Glomerular visceral epithelial cell (primary cell): Measurements from ENCODE around the gene ACKR2.
A peak's percentile ranks its signal among the peaks of the same experiment; 100 is the strongest.

Experiments used
- DNase-seq: peaks from one replicate; pipeline ENCODE4 v3.0.0-alpha.2; 2016; ENCODE audit errors: extremely low spot score

Gene ACKR2, protein sequence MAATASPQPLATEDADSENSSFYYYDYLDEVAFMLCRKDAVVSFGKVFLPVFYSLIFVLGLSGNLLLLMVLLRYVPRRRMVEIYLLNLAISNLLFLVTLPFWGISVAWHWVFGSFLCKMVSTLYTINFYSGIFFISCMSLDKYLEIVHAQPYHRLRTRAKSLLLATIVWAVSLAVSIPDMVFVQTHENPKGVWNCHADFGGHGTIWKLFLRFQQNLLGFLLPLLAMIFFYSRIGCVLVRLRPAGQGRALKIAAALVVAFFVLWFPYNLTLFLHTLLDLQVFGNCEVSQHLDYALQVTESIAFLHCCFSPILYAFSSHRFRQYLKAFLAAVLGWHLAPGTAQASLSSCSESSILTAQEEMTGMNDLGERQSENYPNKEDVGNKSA

DNA sequence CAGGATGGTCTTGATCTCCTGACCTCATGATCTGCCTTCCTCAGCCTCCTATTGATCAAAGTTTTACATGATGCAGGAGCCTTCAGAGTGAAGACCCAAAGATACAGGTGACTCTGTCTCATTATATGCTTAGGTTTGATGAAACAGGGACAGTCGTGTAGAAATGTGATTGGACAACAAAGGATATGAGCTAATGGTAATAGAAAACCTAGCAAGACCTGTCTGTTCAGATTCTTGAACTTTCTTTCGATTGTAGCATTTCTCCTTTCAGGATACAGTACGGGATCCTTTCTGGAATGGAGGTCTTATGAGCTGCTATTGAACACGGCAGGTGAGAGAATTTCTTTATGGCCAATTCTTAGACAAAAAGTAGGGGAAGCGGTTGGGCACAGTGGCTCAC lies at the start of gene ACKR2:
TSS of gene ACKR2 (plus strand) at position 244 of the 400 bp plus-strand sequence. CDS start 55,058 bp downstream, outside the sequence.
- no peak for DNase-seq

DNA sequence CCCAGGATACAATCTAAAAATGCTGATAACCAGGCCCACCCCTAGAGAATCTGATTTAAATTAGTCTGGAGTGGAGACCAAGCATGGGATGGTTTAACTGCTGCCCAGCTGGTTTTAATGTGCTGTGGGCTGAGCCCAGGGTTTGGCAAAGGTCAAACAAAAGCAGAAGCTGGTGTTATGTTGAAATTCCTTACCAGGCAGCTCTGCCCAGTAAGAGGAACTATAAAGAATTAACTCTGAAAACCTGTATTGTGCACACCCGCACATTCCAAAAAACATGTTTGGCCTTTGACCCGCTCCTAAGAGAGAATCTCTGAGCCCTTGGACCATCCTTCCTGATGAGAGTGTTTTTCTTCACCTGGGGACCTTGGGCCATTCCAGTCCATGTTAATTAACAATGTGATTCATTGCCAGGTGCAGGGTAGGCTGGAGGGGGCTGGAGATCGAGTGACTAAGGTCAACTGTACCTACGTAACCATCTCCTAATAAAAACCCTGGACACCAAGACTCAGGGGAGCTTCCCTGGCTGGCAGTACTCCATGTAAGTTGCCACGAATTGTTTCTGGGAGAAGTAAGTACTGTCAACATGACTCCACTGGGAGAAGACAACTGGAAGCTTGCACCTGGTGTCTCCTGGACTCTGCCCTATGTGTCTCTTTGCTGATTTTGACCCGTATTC lies 47.1 kb upstream of the ACKR2 start:
- DNase-seq, result no peak

DNA sequence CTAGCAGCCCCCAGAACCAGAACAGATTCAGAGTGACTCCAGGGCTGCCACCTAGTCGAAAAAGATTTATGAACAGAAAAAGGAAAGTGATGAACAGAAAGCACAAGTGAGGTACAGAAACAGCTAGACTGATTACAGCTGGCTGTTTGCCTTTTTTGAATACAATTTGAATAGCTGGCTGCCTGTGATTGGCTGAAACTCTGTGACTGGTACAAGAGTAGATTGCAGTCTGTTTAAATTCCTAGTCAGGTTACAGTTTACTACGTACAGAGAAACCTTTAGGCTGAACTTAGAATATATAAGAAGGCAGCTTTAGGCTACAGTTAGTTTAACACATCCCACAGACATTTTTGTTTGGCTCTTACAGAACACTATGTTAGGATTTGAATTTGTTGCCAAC lies 46.2 kb upstream of the ACKR2 start:
- no peak for DNase-seq

DNA sequence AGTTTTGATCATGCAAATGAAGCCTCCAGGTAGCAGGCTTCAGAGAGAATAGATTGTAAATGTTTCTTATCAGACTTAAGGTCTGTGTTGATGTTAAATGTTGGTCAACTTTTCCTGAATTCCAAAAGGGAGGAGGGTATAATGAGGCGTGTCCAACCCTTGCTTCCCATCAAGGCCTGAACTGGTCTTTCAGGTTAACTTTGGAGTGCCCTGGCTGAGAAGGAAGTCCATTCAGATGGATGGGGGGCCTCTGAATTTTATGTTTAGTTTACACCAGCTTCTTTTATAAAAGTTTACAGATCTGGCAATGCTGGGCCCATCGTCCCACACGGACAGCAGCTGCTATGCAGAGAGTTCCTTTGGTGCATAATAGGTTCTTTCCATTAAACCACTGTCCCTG lies 45.1 kb upstream of the ACKR2 start:
- DNase-seq, result no peak

DNA sequence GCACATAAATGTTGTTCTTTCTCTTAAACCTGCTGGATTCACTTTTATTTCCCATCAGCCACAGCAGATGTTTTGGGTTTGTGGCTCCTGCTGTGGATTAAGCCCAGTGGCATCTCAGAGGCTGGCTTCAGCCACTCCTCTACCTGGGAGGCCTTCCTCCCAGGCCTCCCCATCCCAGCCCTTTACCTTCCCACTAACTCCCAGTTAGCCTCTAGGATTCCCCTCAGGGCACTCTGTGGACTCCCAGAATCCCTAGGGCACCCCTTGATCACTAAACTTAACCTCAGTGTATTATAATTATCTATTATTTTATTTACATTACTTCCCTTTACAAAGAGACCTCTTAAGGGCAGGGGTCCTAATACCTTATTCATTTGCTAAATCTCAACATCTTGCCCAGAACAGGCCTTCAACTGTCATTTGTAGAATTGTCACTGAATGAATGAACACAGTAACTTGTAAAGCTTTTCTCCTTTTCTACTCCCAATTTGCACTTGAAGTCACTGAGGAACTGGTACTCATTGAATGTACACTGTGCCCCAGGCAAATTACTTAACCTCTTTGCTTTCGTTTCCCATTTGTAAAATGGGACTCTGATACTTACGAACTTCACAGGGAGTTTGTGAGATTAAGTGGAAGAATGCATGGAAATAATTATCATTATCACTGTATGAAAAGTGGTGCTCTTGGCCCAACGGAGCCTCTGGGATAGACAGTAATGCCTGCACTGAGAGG lies 44.5 kb upstream of the ACKR2 start:
- DNase-seq, result no peak

DNA sequence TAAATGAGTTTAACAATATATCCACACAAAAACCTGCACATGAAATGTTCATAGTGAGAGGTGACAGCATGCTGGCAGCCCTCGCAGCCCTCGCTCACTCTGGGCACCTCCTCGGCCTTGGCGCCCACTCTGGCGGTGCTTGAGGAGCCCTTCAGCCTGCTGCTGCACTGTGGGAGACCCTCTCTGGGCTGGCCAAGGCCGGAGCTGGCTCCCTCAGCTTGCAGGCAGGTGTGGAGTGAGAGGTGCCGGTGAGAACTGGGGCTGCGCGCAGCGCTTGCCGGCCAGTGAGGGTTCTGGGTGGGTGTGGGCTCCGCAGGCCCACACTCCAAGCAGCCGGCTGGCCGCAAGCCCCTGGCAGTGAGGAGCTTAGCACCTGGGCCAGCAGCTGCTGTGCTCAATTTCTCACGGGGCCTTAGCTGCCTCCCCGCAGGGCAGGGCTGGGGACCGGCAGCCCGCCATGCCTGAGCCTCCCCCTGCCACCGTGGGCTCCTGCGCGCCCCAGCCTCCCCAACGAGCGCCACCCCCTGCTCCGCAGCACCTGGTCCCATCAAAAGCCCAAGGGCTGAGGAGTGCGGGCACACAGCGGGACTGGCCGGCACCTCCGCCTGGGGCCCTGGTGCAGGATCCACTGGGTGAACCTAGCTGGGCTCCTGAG lies 39.6 kb upstream of the ACKR2 start:
- no peak for DNase-seq

DNA sequence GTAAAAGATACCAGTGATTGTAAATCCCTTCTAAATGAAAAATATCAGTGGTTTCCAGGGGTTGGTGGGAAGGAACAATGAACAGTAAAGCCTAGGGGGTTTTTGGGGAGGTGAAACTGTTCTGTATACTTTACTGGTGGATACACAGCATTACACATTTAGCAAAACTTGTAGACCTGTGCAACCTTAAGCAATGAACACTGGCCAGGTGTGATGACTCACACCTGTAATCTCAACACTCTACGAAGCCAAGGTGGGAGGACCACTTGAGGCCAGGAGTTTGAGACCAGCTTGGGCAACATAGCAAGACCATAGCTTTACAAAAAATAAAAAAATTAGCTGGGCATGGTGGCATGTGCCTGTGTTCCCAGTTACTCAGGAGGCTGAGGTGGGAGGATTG lies 38.0 kb upstream of the ACKR2 start:
- DNase-seq, result no peak

DNA sequence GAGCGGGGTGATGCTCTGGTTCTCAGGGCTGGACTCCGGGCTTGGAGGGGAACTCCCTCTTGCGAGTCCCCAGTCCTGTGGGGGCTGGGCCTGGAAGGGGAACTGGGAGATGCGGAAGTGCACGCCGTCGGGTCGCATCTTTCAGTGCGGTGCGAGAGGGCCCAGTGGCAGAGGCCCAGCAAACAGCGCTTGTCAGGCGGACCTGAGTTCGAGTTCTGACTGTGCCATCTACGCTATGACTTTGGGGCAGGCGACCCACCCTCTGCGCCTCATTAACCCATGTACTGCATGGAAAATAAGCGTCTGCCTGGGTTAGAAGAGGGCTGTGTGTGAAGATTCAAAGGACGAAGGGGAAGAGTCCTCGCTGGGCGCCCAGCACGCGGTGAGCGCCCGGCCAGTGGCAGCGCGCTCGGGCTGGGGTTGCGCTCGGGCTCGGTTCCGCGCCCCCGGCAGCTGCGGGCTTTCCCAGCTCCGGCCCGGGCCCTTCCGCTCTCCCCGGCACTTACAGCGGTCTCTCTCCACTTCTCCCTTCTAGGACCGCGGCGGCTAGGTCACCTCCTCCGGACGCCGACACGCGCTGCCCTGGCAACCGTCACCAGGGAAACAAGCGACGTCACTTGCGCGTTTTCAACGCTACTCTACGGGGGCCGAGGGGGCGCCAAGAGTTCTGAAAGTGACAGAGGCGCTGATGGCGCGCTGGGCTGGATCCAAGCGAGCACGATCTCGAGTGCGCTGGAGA lies 36.4 kb upstream of the ACKR2 start, which contains the start of gene CCDC13:
TSS of gene CCDC13 (minus strand) at position 584 of the 739 bp plus-strand sequence. CDS start 14,908 bp downstream, outside the sequence.
- peak; percentile 78 for DNase-seq

DNA sequence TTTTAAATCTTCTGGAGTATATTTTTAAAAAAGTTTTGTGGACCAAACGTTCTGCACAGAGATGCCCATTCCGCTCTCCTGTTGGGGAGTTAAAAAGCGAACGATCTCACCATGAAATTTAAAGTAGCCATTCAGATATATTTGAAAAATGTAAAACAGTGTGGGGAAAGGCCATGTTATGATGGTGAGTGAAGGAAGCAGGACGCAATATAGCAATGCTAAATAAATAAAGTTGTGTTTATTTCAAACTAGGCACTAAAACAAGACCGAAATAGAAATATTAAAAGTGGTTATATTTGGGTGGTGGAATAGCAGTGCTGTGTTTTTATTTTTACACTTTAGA lies 35.9 kb upstream of the ACKR2 start:
- no peak for DNase-seq

DNA sequence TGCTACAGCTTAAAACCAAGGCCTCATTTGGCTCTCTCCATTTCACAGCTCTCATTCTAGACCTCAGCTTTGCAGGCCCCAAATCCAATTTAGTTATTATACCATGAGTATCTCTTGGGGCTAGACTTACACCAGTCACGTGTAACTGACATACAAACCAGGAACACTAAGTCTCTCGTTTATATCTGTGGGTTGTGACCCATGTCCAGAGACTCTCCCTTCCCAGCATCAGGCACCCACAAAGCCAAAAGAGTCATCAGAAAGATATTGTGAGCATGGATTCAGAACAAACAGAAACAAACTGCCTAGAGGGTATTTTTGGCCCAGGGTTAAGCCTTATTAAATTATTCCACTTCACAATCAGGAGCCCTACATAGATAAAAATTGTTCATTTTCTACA lies 30.6 kb upstream of the ACKR2 start:
- no peak for DNase-seq

DNA sequence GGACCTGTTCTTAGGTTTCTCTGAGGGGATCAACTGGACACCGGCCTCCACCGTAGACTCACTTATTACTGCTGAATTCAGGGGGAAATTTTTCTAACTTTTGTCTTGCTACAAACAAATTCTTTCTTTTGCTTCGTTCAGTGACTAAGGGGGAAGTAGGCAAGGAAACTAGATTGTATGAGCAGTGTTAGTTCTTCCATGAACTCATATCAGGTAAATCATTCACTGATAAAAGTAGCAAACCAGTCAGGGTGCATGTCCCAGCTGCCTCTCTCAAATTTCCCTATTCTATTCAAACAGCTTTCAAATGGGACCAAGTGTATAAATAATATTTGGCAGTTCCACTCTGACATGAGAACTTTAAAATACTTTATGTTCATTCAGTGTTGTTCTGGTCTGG lies 28.8 kb upstream of the ACKR2 start:
- DNase-seq, result no peak

DNA sequence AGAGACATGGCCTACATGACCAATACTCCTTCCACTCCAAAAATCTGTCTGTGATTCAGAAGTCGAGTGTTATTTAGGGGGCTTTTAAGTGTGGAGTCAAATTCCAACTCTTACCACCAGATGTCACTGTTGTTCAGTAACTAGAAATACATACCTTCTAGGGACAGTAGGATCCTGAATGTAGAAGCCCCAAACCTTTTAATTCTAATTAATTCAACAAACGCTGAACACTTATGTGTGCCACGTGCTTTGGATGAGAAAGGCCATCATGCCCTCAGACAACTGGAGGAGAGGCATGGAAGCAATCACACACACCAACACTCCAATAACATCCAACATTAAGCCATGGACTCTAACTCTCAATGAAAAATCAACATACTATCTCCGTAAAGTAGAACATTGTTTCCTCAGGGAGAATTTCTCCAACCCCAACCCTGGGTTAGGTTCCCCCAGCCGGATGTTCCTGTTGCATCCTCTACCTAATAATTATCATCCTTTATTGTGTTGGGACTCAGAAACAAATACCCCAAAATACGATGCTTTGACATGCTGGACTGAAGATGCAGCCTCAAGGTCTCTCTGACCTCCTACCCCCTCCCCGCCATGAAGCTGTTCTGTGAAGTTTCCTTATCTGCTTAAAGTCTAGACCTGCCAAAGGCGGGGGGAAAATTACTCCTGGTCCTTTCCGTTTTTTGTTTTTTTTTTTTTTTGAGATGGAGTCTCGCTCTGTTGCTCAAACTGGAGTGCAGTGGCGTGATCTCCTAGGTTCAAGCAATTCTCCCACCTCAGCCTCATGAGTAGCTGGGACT lies 28.1 kb upstream of the ACKR2 start:
- DNase-seq, result peak; percentile 67

DNA sequence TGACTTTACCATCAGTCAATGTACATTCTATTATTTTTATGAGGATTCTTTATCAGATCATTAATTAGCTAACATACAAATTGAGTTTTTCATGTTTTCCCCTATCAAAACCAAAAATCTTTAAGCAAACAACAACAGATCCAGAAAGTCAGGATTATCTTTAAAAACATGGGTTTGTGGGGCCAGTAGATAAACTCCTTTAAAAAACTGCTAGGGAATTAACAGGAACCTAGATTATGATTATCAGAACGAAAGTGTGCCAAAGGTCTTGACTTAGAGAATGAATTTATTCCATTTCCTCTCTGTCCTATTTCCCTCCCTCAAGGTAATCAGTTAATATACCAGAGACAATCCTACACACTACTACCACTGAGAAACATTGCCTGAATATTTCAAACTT lies 23.0 kb upstream of the ACKR2 start:
- DNase-seq, result no peak

DNA sequence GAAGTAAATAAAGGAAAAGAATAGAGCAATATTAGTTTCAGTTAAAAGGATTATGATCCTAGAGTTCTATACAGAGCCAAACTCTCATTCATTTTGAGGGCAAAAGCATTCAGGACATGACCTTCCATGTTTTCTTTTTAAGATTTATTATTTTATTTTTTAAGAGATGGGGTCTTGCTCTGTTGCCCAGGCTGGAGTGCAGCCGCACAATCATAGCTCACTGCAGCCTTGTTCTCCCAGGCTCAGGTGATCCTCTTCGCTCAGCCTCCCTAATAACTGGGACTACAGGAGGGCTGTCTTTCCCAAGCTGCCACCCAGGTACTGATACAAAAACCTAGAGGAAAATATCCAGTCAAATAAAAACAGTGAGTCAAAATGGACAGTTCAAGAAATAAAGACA lies 22.6 kb upstream of the ACKR2 start:
- no peak for DNase-seq

DNA sequence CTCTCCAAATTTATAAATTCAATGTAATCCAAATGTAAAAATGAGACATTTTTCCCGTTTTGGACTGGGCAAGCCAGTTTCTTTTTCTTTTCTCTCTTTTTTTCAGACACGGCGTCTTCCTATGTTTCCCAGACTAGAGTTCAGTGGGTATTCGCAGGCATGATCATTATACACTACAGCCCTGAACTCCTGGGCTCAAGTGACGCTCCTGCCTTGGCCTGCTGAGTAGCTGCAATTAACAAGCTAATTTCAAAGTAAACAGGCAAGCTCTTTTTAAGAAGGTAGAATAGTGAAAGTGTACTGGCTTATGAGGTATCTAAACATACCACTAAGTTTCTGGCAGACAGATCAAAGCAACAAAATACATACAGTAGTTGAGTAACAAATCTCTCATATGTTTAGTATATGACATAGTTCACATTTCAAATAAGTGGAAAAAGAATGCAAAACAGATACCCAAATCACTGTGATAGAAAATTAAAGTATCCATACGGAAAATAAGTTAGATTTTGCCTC lies 18.5 kb upstream of the ACKR2 start:
- no peak for DNase-seq

DNA sequence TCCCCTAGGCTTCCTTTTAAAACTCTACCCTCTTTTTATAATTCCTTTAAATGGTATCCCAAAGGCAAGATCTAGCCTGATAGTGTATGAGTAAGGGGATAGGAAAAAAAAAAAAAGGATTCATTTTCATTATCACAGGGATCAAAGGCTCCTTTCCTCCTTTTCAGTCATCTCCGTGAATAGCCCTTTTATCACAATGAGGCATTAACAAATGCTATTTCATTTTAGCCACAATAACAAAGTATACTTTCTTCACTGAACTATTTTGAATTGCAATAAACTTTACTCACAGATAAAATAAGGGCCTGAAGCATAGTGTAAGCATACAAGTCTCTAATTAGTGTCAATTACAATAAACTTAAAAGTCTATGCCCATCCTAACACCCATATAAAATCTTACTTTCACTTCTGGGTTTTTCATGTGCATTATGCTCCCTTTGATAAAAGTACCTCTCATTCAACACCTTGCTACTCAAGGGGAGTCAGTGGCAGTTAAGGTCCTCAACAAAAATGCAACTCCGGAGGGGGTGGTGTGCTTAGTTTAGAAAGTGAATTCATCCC lies 13.5 kb upstream of the ACKR2 start:
- no peak for DNase-seq

DNA sequence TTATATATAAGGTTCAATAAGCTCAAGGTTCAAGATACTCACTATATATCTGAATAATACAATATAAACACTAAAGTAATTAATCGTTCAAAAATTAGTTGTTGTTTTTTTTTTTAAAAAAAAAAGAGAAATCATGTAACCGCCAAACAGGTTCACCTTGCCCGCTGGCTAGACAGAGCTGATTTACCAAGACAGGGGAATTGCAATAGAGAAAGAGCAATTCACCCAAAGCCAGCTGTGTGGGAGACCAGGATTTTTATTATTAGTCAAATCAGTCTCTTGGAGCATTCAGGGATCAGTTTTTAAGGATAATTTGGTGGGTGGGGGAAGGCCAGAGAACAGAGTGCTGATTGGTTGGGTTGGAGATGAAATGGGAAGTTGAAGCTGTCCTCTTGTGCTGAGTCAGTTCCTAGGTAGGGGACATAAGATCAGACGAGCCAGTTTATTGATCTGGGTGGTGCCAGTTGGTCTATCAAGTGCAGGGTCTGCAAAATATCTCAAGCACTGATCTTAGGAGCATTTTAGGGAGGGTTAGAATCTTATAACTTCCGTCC lies 12.8 kb upstream of the ACKR2 start:
- no peak for DNase-seq

DNA sequence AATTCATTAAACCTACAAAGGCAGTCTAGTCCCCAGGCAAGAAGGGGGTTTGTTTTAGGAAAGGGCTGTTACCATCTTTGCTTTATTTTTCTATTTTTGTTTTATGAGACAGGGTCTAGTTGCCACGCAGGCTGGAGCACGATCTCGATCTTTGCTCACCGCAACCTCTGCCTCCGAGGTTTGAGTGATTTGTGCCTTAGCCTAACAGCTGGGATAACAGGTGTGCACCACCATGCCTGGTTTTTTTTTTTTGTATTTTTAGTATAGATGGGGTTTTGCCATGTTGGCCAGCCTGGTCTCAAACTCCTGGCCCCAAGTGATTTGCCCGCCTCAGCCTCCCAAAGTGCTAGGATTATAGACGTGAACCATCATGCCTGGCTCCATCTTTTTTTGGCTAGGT lies 9.9 kb upstream of the ACKR2 start:
- no peak for DNase-seq

DNA sequence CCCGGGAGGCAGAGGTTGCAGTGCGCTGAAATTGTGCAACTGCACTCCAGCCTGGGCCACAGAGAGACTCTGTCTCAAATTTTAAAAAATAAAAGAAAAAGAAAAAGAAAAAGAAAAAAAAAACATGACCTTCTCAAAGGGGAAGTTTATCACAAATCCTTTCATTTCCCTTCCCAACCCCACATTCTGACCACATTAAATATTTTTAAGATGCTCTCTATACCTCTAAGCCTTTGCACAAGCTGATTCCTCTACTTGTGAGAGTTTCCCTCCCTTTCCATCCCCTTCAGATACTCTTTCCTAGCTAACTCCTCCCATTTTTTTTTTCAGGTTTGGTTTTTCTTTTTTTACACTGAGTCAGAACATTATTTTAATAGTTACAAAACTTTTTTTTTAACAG lies 9.0 kb upstream of the ACKR2 start:
- no peak for DNase-seq
